Nephron progenitor cell (in vitro differentiated cells): ENCODE data around the gene PRUNE1.

Source experiments
- DNase-seq: peaks from one replicate; pipeline ENCODE4 v3.0.0; 2021
- H3K27ac Mint-ChIP-seq: 2 replicates; pipeline ENCODE4 v1.8.0; 2021; ENCODE audit warnings: mild to moderate bottlenecking, moderate library complexity, mixed read lengths
- H3K27me3 Mint-ChIP-seq: 2 replicates; pipeline ENCODE4 v1.8.0; 2021; ENCODE audit warnings: mild to moderate bottlenecking, low read depth, mixed read lengths; ENCODE audit not compliant: poor library complexity
- H3K36me3 Mint-ChIP-seq: 2 replicates; pipeline ENCODE4 v1.8.0; 2021; ENCODE audit warnings: low read depth, mixed read lengths
- H3K4me1 Mint-ChIP-seq: 2 replicates; pipeline ENCODE4 v1.8.0; 2021; ENCODE audit warnings: mixed read lengths
- H3K4me3 Mint-ChIP-seq: 2 replicates; pipeline ENCODE4 v1.8.0; 2021; ENCODE audit warnings: mild to moderate bottlenecking, moderate library complexity, mixed read lengths
- H3K9me3 Mint-ChIP-seq: 2 replicates; pipeline ENCODE4 v1.8.0; 2021; ENCODE audit warnings: mild to moderate bottlenecking, moderate library complexity, mixed read lengths
- TF ChIP-seq, protein P1 (sequence below): fragments of 200-600 bp; sonication (generic); IDR thresholded peaks from 2 replicates; pipeline ENCODE4 v1.5.0; 2021; ENCODE audit warnings: antibody characterized with exemption

PRUNE1 gene

GRCh38 chr1:150971583-150972416, 36.4 kb upstream of the PRUNE1 start:
- Mint-ChIP-seq H3K27me3 (peaks cover under 1% of the 10 kb centered on the region), H3K9me3 (no peaks in the 10 kb centered on the region), H3K27ac (peak overlapping the region; percentile 96), H3K36me3 (peaks cover 21% of the 10 kb centered on the region), H3K4me1 (peaks cover 48% of the 10 kb centered on the region), H3K4me3 (peak overlapping the region; percentile 84)
- TF ChIP-seq, protein P1, sequence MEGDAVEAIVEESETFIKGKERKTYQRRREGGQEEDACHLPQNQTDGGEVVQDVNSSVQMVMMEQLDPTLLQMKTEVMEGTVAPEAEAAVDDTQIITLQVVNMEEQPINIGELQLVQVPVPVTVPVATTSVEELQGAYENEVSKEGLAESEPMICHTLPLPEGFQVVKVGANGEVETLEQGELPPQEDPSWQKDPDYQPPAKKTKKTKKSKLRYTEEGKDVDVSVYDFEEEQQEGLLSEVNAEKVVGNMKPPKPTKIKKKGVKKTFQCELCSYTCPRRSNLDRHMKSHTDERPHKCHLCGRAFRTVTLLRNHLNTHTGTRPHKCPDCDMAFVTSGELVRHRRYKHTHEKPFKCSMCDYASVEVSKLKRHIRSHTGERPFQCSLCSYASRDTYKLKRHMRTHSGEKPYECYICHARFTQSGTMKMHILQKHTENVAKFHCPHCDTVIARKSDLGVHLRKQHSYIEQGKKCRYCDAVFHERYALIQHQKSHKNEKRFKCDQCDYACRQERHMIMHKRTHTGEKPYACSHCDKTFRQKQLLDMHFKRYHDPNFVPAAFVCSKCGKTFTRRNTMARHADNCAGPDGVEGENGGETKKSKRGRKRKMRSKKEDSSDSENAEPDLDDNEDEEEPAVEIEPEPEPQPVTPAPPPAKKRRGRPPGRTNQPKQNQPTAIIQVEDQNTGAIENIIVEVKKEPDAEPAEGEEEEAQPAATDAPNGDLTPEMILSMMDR, result no peak
- no peak for DNase-seq

DNA sequence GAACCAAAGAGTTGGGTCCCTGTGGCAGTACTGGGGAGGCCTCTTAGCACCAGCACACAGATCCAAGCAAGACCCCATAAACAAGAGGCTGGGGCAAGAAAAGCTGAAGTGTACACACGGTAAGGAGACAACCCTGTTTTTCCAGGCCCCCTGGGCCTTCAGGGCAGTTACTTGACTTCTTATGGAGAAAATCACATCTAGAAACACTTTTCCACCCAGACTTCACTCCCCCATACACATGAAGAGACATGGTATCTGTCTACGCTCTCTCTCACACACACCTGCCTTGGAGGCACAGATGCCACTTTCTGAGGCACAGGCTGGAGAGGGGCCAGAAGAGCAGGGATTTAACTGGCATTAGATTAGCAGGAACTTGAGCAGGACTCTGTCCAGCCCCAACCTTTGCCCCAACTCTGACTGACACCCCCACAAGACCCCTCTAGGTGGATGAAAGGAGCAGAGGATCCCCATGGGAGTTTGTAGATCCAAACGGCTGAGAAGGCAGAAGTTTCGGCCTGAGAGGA, 35.8 kb upstream of the PRUNE1 start:
- Mint-ChIP-seq H3K4me1 (peaks cover 55% of the 10 kb centered on the region), H3K9me3 (no peaks in the 10 kb centered on the region), H3K4me3 (peak overlapping the region; percentile 84), H3K27me3 (peaks cover 3% of the 10 kb centered on the region), H3K27ac (peak overlapping the region; percentile 93), H3K36me3 (peaks cover 14% of the 10 kb centered on the region)
- TF ChIP-seq, protein P1, result no peak
- DNase-seq, result no peak

DNA sequence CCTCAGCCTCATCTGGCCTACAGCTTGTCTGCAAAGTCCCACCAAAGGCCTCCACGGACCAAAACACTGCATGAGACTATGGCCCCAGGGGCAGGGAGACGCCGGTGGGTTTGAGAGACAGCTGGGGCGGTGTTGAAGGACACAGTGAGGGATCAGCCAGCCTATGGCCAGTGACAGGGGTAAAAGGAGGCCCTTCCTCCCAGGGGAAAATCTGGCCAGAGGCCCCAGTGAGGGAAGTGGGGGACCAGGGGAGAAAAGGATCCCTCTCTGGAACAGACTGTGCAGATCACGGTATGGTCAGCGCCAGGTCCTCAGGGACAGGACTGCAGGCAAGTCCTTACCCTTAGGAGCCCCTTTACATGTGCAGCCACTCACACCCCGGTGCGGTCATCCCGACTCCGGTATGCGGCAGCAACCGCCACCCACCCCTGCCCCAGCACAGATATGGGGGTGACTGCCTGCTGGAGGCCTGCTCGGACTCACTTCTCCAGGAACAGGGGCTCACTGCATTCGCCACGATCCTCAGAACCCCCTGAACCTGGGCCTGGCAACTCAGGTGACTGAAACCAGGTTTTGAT, 34.9 kb upstream of the PRUNE1 start:
- no peaks in the 10 kb centered on the region for H3K9me3 Mint-ChIP-seq
- TF ChIP-seq, protein P1, result no peak
- peak; percentile 28 for DNase-seq
- H3K4me3 Mint-ChIP-seq, result peak overlapping the region; percentile 84
- peaks cover 57% of the 10 kb centered on the region for H3K4me1 Mint-ChIP-seq
- H3K27ac Mint-ChIP-seq, result peak overlapping the region; percentile 93
- H3K27me3 Mint-ChIP-seq, result peaks cover 3% of the 10 kb centered on the region
- peaks cover 6% of the 10 kb centered on the region for H3K36me3 Mint-ChIP-seq

DNA sequence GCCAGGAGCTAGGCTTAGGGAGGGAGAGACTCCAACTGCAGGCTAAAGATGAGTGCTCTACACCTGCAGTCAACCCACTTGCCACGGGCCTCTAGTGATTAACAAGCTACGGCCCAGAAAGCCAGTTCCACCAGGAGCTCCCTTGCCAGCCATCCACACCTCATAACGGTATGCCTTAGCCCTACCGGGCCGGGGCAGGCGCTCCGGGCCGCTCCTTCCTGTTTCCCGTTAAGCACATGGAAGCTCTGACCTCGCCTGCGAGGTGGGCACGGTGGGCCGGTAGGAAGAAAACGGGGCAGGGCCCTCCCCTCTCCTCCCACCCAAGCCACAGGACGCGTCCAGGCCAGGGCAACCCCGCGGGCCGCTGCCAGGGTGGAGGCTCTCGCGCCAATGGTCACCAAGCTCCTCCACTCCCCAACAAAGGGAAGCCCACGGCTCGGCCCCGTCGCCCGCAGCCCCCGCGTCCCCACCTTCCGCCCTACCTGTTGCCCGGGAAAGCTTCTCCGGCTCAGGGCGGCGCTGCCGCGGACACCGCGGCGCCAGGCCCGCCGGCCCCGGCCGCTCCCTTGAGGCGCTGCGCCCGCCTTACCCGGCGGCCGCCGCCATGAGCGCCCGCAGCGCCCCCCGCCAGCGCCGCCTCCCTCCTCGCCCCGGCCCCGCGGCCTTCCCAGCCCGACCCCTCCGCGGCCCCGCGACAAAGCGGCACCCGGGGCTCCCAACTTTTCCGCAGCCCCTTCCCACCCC, 34.2 kb upstream of the PRUNE1 start:
- Mint-ChIP-seq H3K4me1 (peaks cover 57% of the 10 kb centered on the region), H3K36me3 (peaks cover under 1% of the 10 kb centered on the region), H3K27ac (peak overlapping the region; percentile 93), H3K4me3 (peak overlapping the region; percentile 84), H3K9me3 (no peaks in the 10 kb centered on the region), H3K27me3 (peaks cover 3% of the 10 kb centered on the region)
- TF ChIP-seq, protein P1, result no peak
- no peak for DNase-seq

DNA sequence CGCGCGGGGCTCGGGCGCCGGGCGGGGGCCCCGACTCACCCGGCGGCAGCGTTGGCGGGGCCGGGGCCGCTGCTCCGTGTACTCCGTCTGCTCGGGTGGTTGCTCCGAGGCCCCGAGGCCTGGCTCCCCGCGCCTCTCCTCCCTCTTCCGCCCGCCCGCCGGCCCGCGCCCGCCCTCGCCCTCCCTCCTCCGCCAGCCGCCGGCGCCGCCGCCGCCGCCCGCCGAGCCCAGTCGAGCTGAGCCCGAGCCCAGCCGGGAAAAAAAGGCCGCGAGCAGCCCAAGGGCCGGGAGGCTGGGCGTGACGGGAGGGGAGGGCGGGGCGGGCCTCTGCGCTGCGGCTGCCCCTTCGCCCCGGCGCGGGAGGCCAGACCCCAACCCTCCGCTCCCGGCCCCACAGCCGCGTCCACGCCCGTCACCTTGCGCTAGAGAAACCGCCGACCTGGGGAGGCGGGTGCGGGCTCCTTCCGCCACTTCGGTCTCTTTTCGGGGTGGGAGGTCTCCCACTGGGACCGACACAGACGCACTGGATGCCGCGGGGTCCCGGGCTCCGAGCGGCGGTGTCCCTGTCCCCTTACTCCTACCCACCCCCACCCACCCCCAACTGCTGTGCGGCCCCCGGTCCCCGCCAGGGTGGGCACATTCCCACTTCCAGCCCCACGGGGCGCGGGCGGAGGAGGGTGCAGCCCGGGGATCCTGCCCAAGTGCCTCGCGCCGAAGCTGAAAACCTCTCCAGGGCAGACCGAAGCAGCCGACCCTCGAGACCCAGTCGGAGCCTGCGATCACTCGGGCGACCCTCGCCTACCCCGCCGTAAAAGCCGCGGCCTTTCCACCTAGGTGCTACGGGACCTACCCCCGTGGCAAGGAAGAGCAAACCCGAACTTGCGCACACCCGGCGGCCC, 33.4 kb upstream of the PRUNE1 start, which contains the start of gene CERS2:
TSS of gene CERS2 (minus strand) at position 256 of the 899 bp plus-strand sequence. CDS start 5,745 bp downstream, outside the sequence.
- TF ChIP-seq, protein P1, result no peak
- H3K4me3 Mint-ChIP-seq, result peak within 1 kb of the TSS; percentile 84
- no peaks in the 10 kb centered on the region for H3K36me3 Mint-ChIP-seq
- peak; percentile 88 for DNase-seq
- peaks cover 64% of the 10 kb centered on the region for H3K4me1 Mint-ChIP-seq
- H3K9me3 Mint-ChIP-seq, result no peaks in the 10 kb centered on the region
- H3K27me3 Mint-ChIP-seq, result peaks cover 3% of the 10 kb centered on the region
- H3K27ac Mint-ChIP-seq, result peak within 1 kb of the TSS; percentile 93
